HepG2 (cell line): Measurements from ENCODE around the gene HS3ST3A1. TPM values are rescaled to one million over a fixed set of nuclear protein-coding genes. Genes with fewer than 3 reads are reported as not detected.

Experiments used
- CHD2 ChIP-seq: IDR thresholded peaks from 2 replicates; pipeline ENCODE4 v1.6.1; 2011; ENCODE audit warnings: low read depth, low read length, improper control_type of control experiment
- NFAT5 ChIP-seq: sonication (generic); formaldehyde crosslinking; IDR thresholded peaks from 2 replicates; pipeline ENCODE4 v1.4.0; 2020; ENCODE audit warnings: missing genetic modification reagents
- TCF12 ChIP-seq, 2 experiments: fragments of 450-650 bp in 1 of 2; sonication (generic) in 1 of 2; formaldehyde crosslinking in 1 of 2; IDR thresholded peaks; 2 replicates each; pipeline versions ENCODE4 v1.6.1 to v1.8.0; 2017 to 2022; ENCODE audit warnings: antibody characterized with exemption in 1 of 2, mild to moderate bottlenecking in 1 of 2, missing genetic modification reagents in 1 of 2, moderate library complexity in 1 of 2
- ZBTB46 ChIP-seq: sonication (generic); formaldehyde crosslinking; IDR thresholded peaks from 2 replicates; pipeline ENCODE4 v1.4.0; 2020; ENCODE audit warnings: mild to moderate bottlenecking, missing genetic modification reagents, borderline replicate concordance
- ZMAT5 ChIP-seq: sonication (generic); formaldehyde crosslinking; IDR thresholded peaks from 2 replicates; pipeline ENCODE4 v1.5.0; 2020; ENCODE audit warnings: mild to moderate bottlenecking, low read depth, missing genetic modification reagents, borderline replicate concordance
- ZNF253 ChIP-seq: sonication (generic); formaldehyde crosslinking; IDR thresholded peaks from 2 replicates; pipeline ENCODE4 v1.8.0; 2022; ENCODE audit warnings: mild to moderate bottlenecking, missing genetic modification reagents, borderline replicate concordance
- ZNF407 ChIP-seq: sonication (generic); formaldehyde crosslinking; IDR thresholded peaks from one replicate; pipeline ENCODE4 v1.5.1; 2020; ENCODE audit warnings: mild to moderate bottlenecking, missing genetic modification reagents; ENCODE audit errors: not compliant biosample characterization
- ZNF788 ChIP-seq: sonication (generic); formaldehyde crosslinking; IDR thresholded peaks from 2 replicates; pipeline ENCODE4 v1.5.0; 2020; ENCODE audit warnings: mild to moderate bottlenecking, missing genetic modification reagents, borderline replicate concordance
- polyA plus RNA-seq, 8 experiments: library from polyadenylated mRNA; depleted of rRNA in 3 of 8; stranded (reverse) in 7 of 8; unstranded in 1 of 8; fragments of >200 nt; fragmentation: Illumina TruSeq in 4 of 8; extraction: Trizol in 4 of 8; gene quantifications; 2 replicates each; pipeline versions ENCODE4 v1.2.1 to v1.2.3, GENCODE V29; 2011 to 2016; ENCODE audit warnings: low read depth in 4 of 8, missing spikeins in 1 of 8, mixed read lengths in 1 of 8; ENCODE audit not compliant: insufficient read depth in 1 of 8
- total RNA-seq, 5 experiments: library from RNA; depleted of rRNA; stranded (reverse); fragments of >200 nt; fragmentation: Illumina TruSeq; extraction: Trizol; gene quantifications; 2 replicates each; pipeline ENCODE4 v1.2.3, GENCODE V29; 2016; ENCODE audit warnings: low read depth in 1 of 5

The HS3ST3A1 gene
- total and polyA plus RNA-seq, 2 of the 13 experiments (the other 11 are each of a cell fraction or from before 2014, with no cell fraction given) = 1.3 to 3.5 TPM

- TF ChIP-seq ZBTB46 = 0 out of 2 replicates have a peak, but pooled peaks have one; percentile 29
- no peak for TF ChIP-seq CHD2
- peak; percentile 39 for TF ChIP-seq ZNF407 (CRISPR knock-in tag)
- peak; percentile 44; the same call in 1 of the 2 replicates for TF ChIP-seq ZNF788 (CRISPR knock-in tag)
- no peak for TF ChIP-seq ZMAT5 (CRISPR knock-in tag)
- no peak for TF ChIP-seq TCF12 (IDR thresholded peaks at IDR 0.05)
- TF ChIP-seq TCF12 (CRISPR knock-in tag; IDR thresholded peaks at IDR 0.05) = no peak
- TF ChIP-seq NFAT5 = no peak
- TF ChIP-seq ZNF253 = no peak
Measured at GRCh38 chr17:13601776-13602551, at the start of gene HS3ST3A1 (continued).
